HG03457 (cell line): ENCODE measurements around the gene OR8D4.
"Not testable (repeated sequence)": the region's sequence is repeated elsewhere in the genome, so short reads cannot be mapped to it uniquely, and the experiment has no call there.

Experiments used
- ATAC-seq: cut with Tn5 transposase; IDR thresholded peaks from one replicate; pipeline ENCODE4 v1.9.1; 2021; ENCODE audit warnings: moderate number of reproducible peaks; ENCODE audit not compliant: unreplicated experiment

The OR8D4 gene

DNA sequence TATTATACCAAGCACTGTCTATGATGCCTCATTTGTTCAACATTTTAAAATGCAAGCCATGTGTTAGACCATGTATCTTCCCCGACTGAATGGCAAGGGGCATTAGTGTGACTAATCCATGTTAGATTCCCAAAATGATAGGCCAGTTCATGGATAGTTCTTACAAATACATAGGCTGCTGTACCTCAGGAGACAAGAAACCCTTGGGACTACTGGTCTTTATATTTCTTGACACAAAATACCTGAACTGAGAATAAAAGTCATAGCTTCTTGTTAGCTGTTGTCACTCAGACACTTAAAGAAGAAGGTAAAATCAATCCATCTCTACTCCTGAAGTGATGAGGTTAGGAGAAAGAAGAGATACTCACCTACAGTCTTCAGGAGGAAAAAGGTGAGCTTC lies at the start of gene OR8D4:
OR8D4 (plus strand) TSS at position 301 of the 400 bp plus-strand sequence. CDS start 4,265 bp downstream, outside the sequence.
- no peak for ATAC-seq

DNA sequence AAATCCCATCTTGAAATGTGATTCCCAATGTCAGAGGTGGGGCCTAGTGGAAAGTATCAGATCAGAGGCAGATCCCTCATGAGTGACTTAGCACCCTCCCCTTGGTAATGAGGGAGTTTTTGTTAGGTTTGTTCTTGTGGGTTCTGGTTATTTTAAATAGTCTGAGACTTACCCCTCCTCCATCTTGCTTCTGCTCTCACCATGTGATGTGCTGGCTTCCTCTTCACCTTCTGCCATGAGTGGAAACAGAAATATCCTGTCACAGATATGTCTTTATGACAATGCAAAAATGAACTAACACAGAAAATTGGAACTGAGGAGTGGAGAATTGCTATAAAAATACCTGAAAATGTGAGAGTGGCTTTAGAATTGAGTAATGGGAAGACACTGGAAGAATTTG lies 49.6 kb upstream of the OR8D4 start:
- no peak for ATAC-seq

GRCh38 chr11:123853038-123853437 lies 48.9 kb upstream of the OR8D4 start:
- no peak for ATAC-seq

GRCh38 chr11:123856444-123856843 lies 45.5 kb upstream of the OR8D4 start:
- no peak for ATAC-seq

DNA sequence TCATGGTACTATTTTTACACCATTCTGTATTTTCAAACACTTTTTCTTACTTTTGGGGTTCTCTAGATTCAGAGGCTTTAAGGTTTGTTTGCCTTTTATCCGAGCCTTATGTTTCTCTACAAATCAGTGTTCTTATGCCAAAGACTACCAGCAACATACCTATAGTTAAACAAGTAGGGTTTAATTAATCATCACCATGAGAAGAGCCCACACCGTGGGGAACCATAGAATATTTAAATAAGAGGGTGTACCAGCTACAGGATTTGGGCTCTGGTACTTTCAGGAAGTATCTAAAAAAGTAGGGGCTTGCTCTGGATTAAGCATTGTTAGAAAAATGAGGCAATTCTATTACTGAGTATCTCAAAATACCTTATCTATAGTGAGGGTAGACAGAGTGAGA lies 42.2 kb upstream of the OR8D4 start:
- ATAC-seq, result no peak

DNA sequence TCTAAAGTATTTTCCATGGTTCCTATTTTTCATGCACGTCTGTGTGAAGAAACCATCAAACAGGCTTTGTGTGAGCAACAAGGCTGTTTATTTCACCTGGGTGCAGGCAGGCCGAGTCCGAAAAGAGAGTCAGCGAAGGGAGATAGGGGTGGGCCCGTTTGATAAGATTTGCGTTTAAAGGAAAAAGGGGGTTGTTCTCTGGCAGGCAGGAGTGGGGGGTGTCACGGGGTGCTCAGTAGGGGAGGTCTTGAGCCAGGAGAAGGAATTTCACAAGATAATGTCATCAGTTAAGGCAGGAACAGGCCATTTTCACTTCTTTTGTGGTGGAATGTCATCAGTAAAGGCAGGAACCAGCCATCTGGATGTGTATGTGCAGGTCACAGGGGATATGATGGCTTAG lies 36.7 kb upstream of the OR8D4 start:
- not testable (repeated sequence) for ATAC-seq

DNA sequence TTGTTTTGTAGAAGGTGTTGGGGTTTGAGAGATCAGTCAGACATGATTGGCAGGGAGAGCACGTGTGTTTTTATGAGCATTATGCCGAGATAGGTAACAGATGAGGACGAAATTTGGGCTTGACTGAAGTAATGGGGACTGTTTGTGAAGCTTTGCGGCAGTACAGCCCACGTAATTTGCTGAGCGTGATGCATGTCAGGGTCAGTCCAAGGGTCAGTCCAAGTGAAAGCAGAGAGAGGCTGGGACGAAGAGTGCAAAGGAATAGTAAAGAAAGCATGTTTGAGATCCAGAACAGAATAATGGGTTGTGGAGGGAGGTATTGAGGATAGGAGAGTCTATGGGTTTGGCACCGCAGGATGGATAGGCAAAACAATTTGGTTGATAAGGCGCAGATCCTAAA lies 34.2 kb upstream of the OR8D4 start:
- ATAC-seq, result not testable (repeated sequence)

DNA sequence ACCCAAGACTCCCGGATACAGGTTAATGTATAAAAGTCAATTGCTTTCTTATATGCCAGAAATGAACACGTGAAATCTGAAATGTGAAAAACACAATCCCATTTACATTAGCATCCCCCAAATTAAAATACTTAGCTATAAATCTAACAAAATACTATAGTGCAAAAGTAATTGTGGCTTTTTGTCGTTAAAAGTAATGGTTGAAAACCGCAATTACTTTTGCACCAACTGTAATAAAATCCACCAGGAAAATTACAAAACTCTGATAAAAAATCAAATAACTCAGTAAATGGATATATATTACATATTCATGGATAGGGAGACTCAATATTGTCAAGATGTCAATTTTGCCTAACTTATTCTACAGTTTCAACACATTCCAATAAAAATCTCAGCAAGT lies 21.1 kb upstream of the OR8D4 start:
- no peak for ATAC-seq

DNA sequence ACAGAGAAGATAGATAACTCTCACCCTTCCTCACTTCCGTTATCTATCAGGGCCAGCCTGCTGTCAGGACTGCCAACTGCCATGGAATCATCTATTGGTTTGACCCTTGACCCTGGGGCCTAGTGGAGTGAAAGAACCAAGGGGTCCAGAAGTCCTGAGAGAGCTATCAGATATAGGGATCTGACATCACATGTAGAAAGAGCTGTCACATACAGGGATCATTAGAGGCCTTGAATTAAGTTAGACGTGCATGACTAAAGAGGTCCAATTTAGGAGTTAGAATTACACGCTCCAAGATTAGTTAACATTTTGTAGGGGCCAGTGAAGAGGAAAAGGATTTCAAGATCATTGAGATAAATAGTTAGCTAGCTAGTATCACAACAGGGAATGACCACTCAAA lies 16.4 kb upstream of the OR8D4 start, which contains the start of gene TMEM225:
TMEM225 (minus strand) TSS at position 101 of the 400 bp plus-strand sequence. CDS start 245 bp downstream, outside the sequence.
- ATAC-seq, result no peak

DNA sequence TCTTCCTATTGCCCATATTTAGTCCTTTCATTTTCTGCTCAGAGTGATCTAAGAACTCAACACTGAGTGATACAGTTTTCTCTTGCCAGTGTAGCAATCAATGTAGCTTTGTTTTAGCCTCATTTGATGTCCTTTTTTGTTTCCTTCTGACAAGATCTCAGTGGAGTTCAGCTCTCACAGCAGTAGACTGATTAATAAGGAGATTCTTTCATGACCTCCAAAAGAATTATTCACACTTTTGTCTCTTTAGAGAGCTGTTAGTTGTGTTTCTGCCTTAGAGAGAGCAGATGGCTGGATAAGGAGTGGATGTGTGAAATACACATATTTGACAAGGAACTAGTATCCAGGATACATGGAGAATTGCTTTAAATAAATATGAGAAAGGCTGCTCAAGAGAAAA lies 9.9 kb upstream of the OR8D4 start:
- ATAC-seq, result no peak

GRCh38 chr11:123899792-123900191 lies 2.2 kb upstream of the OR8D4 start:
- no peak for ATAC-seq

DNA sequence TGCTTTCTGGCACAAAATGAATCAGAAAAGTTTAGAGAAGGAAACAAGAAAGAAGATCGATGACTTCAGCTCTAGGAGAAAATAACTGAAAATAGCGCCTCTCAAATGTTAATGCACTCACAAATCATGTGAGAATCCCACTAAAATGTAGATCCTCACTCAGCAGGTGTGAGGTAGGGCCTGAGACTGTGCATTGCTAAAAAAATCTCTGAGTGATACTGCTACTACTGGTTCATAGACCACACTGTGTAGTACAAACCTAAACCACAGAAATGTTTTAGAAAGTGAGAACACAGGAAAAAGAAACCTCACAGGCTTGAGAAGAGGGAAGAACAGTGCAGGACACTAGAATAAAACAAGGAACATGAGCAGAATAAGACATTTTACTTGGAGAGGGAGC lies 2.0 kb downstream of the OR8D4 start:
- no peak for ATAC-seq

- ATAC-seq, result no peak
These were observed 3.0 kb downstream of the OR8D4 start for GRCh38 chr11:123904932-123905331.

DNA sequence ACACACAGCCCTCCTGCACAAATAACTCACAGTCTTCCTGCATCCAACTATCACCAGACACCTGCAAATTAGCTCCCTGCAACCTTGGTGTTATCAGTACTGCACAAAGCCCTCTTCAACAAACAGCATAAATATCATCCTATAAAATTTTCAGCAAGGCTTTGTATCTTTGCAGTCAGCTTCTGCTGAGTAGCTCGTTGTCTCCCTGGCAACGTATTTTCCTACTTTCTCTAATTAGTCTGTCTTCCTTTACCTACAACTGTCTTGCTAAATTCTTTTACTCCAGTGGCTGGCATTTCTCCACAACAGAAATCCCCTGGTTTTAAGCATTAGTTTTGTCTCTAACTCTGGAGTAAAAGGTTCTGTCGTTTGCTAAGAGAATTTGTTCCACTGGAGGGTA lies 3.9 kb downstream of the OR8D4 start:
- ATAC-seq, result no peak

- no peak for ATAC-seq
These were observed 19.0 kb downstream of the OR8D4 start for GRCh38 chr11:123920943-123921342.

- ATAC-seq, result no peak
These were observed 22.1 kb downstream of the OR8D4 start for GRCh38 chr11:123924027-123924426.

DNA sequence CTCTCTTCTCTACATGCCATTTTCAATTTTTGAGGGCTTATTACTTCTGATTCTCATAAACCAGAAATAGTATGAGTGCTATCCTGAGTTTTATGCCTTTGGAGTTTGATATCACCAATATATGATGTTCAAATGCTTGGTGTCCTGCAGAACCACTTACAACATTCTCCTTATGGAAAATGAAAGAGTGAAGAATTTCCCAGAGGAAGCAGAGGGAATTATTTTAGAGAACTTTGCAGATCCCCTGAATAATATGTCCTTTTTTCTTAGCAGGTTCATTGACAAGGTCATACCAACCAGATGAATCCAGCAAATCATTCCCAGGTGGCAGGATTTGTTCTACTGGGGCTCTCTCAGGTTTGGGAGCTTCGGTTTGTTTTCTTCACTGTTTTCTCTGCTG lies 37.4 kb downstream of the OR8D4 start, which contains the start of gene OR4D5:
OR4D5 (plus strand) TSS at position 301 of the 400 bp plus-strand sequence; CDS start at position 301, 0 bp downstream.
- no peak for ATAC-seq

- ATAC-seq, result no peak
These were observed 40.4 kb downstream of the OR8D4 start for GRCh38 chr11:123942413-123942812.

DNA sequence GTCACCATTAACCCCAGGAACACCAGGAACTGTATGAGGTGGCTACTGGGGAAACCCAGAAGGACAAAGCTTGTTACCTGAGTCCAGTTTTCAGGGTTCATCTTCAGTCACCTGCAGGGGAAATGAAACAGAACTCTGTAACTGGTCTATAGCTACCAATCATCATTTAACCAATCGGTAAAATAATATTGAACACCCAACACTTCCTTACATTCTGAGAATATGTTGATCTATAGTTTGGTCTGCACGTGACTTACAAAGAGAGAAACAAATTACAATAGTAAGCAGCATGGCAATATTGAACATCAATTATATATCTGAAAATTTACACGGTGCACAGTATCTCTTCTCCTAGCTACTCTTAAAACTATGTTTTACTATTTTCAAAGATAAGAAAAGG lies 41.8 kb downstream of the OR8D4 start, which contains the start of gene OR6T1:
OR6T1 (minus strand) TSS at position 101 of the 400 bp plus-strand sequence; CDS start at position 101, 0 bp downstream.
- ATAC-seq, result no peak

GRCh38 chr11:123945132-123945531 lies 43.2 kb downstream of the OR8D4 start:
- no peak for ATAC-seq

GRCh38 chr11:123956752-123957151 lies 54.8 kb downstream of the OR8D4 start:
- ATAC-seq, result no peak
